Kidney (tissue), 14 donors: Measurements from ENCODE around the gene SH3RF2. TPM values are rescaled to one million over a fixed set of nuclear protein-coding genes. Genes with fewer than 3 reads are reported as not detected.
"Not testable (repeated sequence)": the region's sequence is repeated elsewhere in the genome, so short reads cannot be mapped to it uniquely, and the experiment has no call there.

Source experiments
- DNase-seq, 5 donors: peaks; one replicate each; pipeline ENCODE4 v3.0.0-alpha.2; 2013 to 2020
- FAIRE-seq: peaks from 2 replicates; lab custom pipeline; 2012; peaks lifted over from hg19 to GRCh38; lab: Jason Lieb, UNC
- H3K27ac ChIP-seq, 2 donors: one replicate each; pipeline ENCODE4 v1.7.0; 2013; ENCODE audit warnings: low read depth in 2 of 2, low read length in 2 of 2, inconsistent platforms in 1 of 2
- H3K27me3 ChIP-seq: one replicate; pipeline ENCODE4 v1.7.1; 2013; ENCODE audit warnings: low read length, inconsistent platforms; ENCODE audit not compliant: control insufficient read depth, insufficient read depth
- H3K36me3 ChIP-seq, 3 donors: one replicate each; pipeline versions ENCODE4 v1.7.0 to v1.7.1; 2013; ENCODE audit warnings: low read length in 3 of 3, control low read depth in 1 of 3, inconsistent platforms in 1 of 3; ENCODE audit not compliant: insufficient read depth in 3 of 3, control insufficient read depth in 2 of 3
- H3K4me1 ChIP-seq, 3 donors: one replicate each; pipeline versions ENCODE4 v1.7.0 to v1.7.1; 2013; ENCODE audit warnings: low read length in 3 of 3, inconsistent platforms in 1 of 3, low read depth in 1 of 3; ENCODE audit not compliant: control insufficient read depth in 2 of 3, insufficient read depth in 2 of 3
- H3K4me3 ChIP-seq, 3 donors: one replicate each; pipeline versions ENCODE4 v1.7.0 to v1.8.1; 2013; ENCODE audit warnings: low read length in 3 of 3, control low read depth in 1 of 3, inconsistent platforms in 1 of 3
- H3K9ac ChIP-seq, 3 donors: one replicate each; pipeline versions ENCODE4 v1.7.0 to v1.7.1; 2013; ENCODE audit warnings: low read length in 3 of 3, control low read depth in 1 of 3, inconsistent platforms in 1 of 3
- H3K9me3 ChIP-seq, 3 donors: one replicate each; pipeline versions ENCODE4 v1.7.0 to v1.7.1; 2013; ENCODE audit warnings: low read length in 3 of 3, control low read depth in 1 of 3, inconsistent platforms in 1 of 3; ENCODE audit not compliant: control insufficient read depth in 2 of 3, insufficient read depth in 1 of 3
- CTCF ChIP-seq: IDR thresholded peaks from 3 replicates; pipeline ENCODE4 v1.5.1; 2012; ENCODE audit warnings: mild to moderate bottlenecking, moderate library complexity, borderline replicate concordance; ENCODE audit not compliant: insufficient read depth; ENCODE audit errors: extremely low read depth
- intact Hi-C: fragments of 100-400 bp; cut with DNase I; formaldehyde crosslinking; loops from one replicate; pipeline ENCODE4 v1.11.1; 2022
- polyA plus RNA-seq: library from polyadenylated mRNA; stranded (reverse); fragments of 350-450 nt; fragmentation: Illumina TruSeq; extraction: RNeasy Lipid Tissue Mini Kit (QIAGEN cat#74804); gene quantifications from one replicate; pipeline ENCODE4 v1.2.3, GENCODE V29; 2014; ENCODE audit warnings: low read depth, low replicate concordance; ENCODE audit not compliant: insufficient read depth
- total RNA-seq: library from RNA; stranded (reverse); fragmentation: NEBNext Ultra II Directional; extraction: Animal tissue kit (Norgen Biotek cat#: 25700); gene quantifications from one replicate; pipeline ENCODE4 v1.2.1, GENCODE V29; 2021
- donor health status: control.
- donor health status: control.
- donor health status: control.
- donor health status: control.
- donor health status: control.
- donor health status: DM: yes; HTN: yes; CAD: no.
- donor health status: Normal renal cell carcinoma (clear cell type).

Gene SH3RF2
- total and polyA plus RNA-seq, 2 donors from 2014 or later, result 1.3 to 4.9 TPM

GRCh38 chr5:146103594-146103993 lies 167.2 kb downstream of the SH3RF2 start:
- H3K36me3 ChIP-seq, result no peaks in the 10 kb centered on the region
- intact Hi-C loops, result no loop called here
- H3K27me3 ChIP-seq, result no peaks in the 10 kb centered on the region
- H3K9ac ChIP-seq, result no peak overlapping the region
- DNase-seq, result no peak
- no peak for TF ChIP-seq CTCF
- H3K9me3 ChIP-seq, result no peaks in the 10 kb centered on the region
- no peaks in the 10 kb centered on the region for H3K4me1 ChIP-seq
- no peak overlapping the region for H3K4me3 ChIP-seq
- FAIRE-seq, result no peak
- no peak overlapping the region for H3K27ac ChIP-seq

- Histone ChIP-seq H3K27me3 (no peaks in the 10 kb centered on the region), H3K4me3 (no peak within 1 kb of the TSS), H3K4me1 (no peaks in the 10 kb centered on the region), H3K36me3 (no peaks in the 10 kb centered on the region), H3K27ac (no peak within 1 kb of the TSS), H3K9ac (no peak within 1 kb of the TSS), H3K9me3 (no peaks in the 10 kb centered on the region)
- FAIRE-seq (no peak), DNase-seq (no peak)
- TF ChIP-seq CTCF, result no peak
- intact Hi-C loops, result no loop called here
Measured at GRCh38 chr5:146105477-146105876, 169.1 kb downstream of the SH3RF2 start, which contains the start of gene PLAC8L1. PLAC8L1 (minus strand) TSS chr5:146105577; CDS start chr5:146104311, 1,266 bp downstream.

DNA sequence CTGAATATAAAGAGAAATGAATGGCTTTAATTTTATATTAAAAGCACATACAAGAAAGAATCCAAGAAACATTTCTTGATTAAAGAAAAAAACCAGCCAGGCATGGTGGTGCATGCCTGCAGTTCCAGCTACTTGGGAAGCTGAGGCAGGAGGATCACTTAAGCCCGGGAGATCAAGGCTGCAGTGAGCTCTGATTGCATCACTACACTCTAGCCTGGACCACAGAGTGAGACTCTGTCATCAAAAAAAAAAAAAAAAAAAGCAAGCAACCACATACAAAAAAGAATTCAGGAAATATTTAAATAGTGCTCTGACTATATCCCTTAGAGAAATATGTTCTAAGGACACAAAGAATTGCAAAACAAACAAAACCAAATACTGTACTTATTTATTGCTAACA lies 171.5 kb downstream of the SH3RF2 start:
- H3K9ac ChIP-seq, result no peak overlapping the region
- FAIRE-seq, result no peak
- no peak overlapping the region for H3K27ac ChIP-seq
- H3K36me3 ChIP-seq, result peaks cover 0 to 7% (median 2%) of the 10 kb centered on the region in 3 donors
- H3K4me1 ChIP-seq, result no peaks in the 10 kb centered on the region
- TF ChIP-seq CTCF, result no peak
- H3K27me3 ChIP-seq, result no peaks in the 10 kb centered on the region
- H3K4me3 ChIP-seq, result no peak overlapping the region
- intact Hi-C loops, result no loop called here
- no peaks in the 10 kb centered on the region for H3K9me3 ChIP-seq
- no peak for DNase-seq

DNA sequence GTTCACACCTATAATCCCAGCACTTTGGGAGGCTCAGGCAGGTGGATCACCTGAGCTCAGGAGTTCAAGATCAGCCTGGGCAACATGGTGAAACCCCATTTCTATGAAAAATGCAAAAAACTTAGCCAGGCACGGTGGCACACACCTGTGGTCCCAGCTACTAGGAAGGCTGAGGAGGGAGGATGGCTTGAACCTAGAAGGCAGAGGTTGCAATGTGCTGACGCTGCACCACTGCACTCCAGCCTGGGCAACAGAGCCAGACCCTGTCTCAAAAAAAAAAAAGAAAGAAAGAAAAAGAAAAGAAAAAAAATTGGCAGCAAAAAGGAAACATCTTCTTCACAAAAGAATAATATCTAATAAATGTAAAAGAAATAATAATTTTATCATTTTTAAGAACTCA lies 172.5 kb downstream of the SH3RF2 start:
- H3K4me1 ChIP-seq, FAIRE-seq, DNase-seq, intact Hi-C loops, H3K27me3 ChIP-seq, H3K9ac ChIP-seq, H3K36me3 ChIP-seq, H3K27ac ChIP-seq, H3K9me3 ChIP-seq, H3K4me3 ChIP-seq: not testable (repeated sequence)
